SU-DHL-6 (cell line): ENCODE data around the gene RNF121.
A peak's percentile ranks its signal among the peaks of the same experiment; 100 is the strongest.

Experiments used
- H2AFZ ChIP-seq: fragments of 200-600 bp; sonication (generic); 2 replicates; pipeline ENCODE4 v1.6.1; 2014; ENCODE audit warnings: low read depth, mild to moderate bottlenecking, moderate library complexity, mixed read lengths, antibody characterized with exemption, low read length; ENCODE audit not compliant: severe bottlenecking
- H3F3A ChIP-seq: fragments of 200-600 bp; shearing (Covaris generic); 2 replicates; pipeline ENCODE4 v1.6.0; 2016; ENCODE audit warnings: antibody characterized with exemption, mild to moderate bottlenecking; ENCODE audit not compliant: insufficient read depth
- H3K27ac ChIP-seq: fragments of 200-600 bp; sonication (generic); 2 replicates; pipeline ENCODE4 v1.5.1; 2016; ENCODE audit warnings: low read depth, mild to moderate bottlenecking, low read length, moderate library complexity, mixed read lengths
- H3K27me3 ChIP-seq: fragments of 200-600 bp; sonication (generic), shearing (Covaris generic); 2 replicates; pipeline ENCODE4 v1.6.0; 2014; ENCODE audit warnings: mild to moderate bottlenecking, low read length
- H3K36me3 ChIP-seq: fragments of 200-600 bp; sonication (generic); 2 replicates; pipeline ENCODE4 v1.6.1; 2014; ENCODE audit warnings: mild to moderate bottlenecking, low read length, mixed read lengths
- H3K4me2 ChIP-seq: fragments of 300-600, 200-600 bp; shearing (Covaris generic), sonication (generic); 2 replicates; pipeline ENCODE4 v1.6.0; 2014; ENCODE audit warnings: low read length, low read depth, mild to moderate bottlenecking; ENCODE audit not compliant: poor library complexity, severe bottlenecking
- H3K4me3 ChIP-seq: fragments of 200-600 bp; sonication (generic); 2 replicates; pipeline ENCODE4 v1.5.1; 2014; ENCODE audit warnings: antibody characterized with exemption, low read length, mild to moderate bottlenecking, mixed read lengths; ENCODE audit not compliant: insufficient read depth, poor library complexity, severe bottlenecking
- H3K79me2 ChIP-seq: fragments of 200-600 bp; sonication (generic); 2 replicates; pipeline ENCODE4 v1.6.1; 2014; ENCODE audit warnings: mild to moderate bottlenecking, low read length, moderate library complexity; ENCODE audit not compliant: insufficient read depth
- H3K9ac ChIP-seq: fragments of 200-600 bp; sonication (generic); 2 replicates; pipeline ENCODE4 v1.7.0; 2014; ENCODE audit warnings: mild to moderate bottlenecking, low read length
- H3K9me2 ChIP-seq: fragments of 200-600 bp; sonication (generic); replicated peaks from 2 replicates; pipeline ENCODE4 v1.6.1; 2014; ENCODE audit warnings: low read length; ENCODE audit not compliant: insufficient read depth
- H3K9me3 ChIP-seq: fragments of 200-600 bp; sonication (generic); 2 replicates; pipeline ENCODE4 v1.6.1; 2014; ENCODE audit warnings: low read length, mixed read lengths; ENCODE audit not compliant: insufficient read depth
- H4K20me1 ChIP-seq: fragments of 200-600 bp; sonication (generic); 2 replicates; pipeline ENCODE4 v1.6.1; 2014; ENCODE audit warnings: low read depth, mild to moderate bottlenecking, antibody characterized with exemption, low read length, moderate library complexity, mixed read lengths
- EZH2phosphoT487 ChIP-seq: fragments of 200-600 bp; sonication (generic), shearing (Covaris generic); conservative IDR thresholded peaks from 2 replicates; pipeline ENCODE4 v1.6.1; 2018; ENCODE audit warnings: mild to moderate bottlenecking, antibody characterized with exemption, low read length, moderate library complexity, mixed read lengths
- TF ChIP-seq, protein P1 (sequence below): fragments of 200-600 bp; sonication (generic); IDR thresholded peaks from one replicate; pipeline ENCODE4 v1.5.1; 2017; ENCODE audit warnings: antibody characterized with exemption, mild to moderate bottlenecking, low read length, moderate library complexity; ENCODE audit not compliant: insufficient read depth, poor library complexity, severe bottlenecking

The RNF121 gene

DNA sequence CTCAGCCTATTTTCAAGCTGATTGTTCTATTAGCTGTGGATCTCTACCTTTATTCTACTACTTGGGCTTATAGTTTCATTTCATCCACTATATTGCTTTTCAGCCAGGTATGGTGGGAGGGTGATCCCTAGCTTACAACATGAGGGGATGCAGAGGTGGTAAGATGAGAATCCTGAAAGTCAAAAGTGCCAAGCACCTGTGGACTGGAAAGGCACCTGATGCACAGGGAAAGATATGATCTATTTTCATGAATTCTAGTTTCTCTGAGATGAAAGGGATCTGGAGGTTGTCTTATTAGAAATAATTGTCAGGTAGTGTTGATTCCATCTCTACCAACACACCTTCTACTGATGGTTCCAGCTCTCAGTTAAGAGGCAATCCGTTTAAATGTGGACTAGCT, 48.2 kb downstream of the RNF121 start:
- no peak overlapping the region for H2AFZ ChIP-seq
- no peaks in the 10 kb centered on the region for H3K9me3 ChIP-seq
- no peak overlapping the region for H3K4me3 ChIP-seq
- H3F3A ChIP-seq, result peaks cover 13% of the 10 kb centered on the region; the same call in 1 of the 2 replicates
- H3K79me2 ChIP-seq, result no peaks in the 10 kb centered on the region
- no peaks in the 10 kb centered on the region; the same call in 1 of the 2 replicates for H3K36me3 ChIP-seq
- no peak overlapping the region for H3K4me2 ChIP-seq
- no peaks in the 10 kb centered on the region for H4K20me1 ChIP-seq
- H3K27ac ChIP-seq, result no peak overlapping the region
- H3K27me3 ChIP-seq, result no peaks in the 10 kb centered on the region
- H3K9ac ChIP-seq, result no peak overlapping the region
- TF ChIP-seq, protein P1, sequence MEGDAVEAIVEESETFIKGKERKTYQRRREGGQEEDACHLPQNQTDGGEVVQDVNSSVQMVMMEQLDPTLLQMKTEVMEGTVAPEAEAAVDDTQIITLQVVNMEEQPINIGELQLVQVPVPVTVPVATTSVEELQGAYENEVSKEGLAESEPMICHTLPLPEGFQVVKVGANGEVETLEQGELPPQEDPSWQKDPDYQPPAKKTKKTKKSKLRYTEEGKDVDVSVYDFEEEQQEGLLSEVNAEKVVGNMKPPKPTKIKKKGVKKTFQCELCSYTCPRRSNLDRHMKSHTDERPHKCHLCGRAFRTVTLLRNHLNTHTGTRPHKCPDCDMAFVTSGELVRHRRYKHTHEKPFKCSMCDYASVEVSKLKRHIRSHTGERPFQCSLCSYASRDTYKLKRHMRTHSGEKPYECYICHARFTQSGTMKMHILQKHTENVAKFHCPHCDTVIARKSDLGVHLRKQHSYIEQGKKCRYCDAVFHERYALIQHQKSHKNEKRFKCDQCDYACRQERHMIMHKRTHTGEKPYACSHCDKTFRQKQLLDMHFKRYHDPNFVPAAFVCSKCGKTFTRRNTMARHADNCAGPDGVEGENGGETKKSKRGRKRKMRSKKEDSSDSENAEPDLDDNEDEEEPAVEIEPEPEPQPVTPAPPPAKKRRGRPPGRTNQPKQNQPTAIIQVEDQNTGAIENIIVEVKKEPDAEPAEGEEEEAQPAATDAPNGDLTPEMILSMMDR, result no peak
- H3K9me2 ChIP-seq, result no peaks in the 10 kb centered on the region

DNA sequence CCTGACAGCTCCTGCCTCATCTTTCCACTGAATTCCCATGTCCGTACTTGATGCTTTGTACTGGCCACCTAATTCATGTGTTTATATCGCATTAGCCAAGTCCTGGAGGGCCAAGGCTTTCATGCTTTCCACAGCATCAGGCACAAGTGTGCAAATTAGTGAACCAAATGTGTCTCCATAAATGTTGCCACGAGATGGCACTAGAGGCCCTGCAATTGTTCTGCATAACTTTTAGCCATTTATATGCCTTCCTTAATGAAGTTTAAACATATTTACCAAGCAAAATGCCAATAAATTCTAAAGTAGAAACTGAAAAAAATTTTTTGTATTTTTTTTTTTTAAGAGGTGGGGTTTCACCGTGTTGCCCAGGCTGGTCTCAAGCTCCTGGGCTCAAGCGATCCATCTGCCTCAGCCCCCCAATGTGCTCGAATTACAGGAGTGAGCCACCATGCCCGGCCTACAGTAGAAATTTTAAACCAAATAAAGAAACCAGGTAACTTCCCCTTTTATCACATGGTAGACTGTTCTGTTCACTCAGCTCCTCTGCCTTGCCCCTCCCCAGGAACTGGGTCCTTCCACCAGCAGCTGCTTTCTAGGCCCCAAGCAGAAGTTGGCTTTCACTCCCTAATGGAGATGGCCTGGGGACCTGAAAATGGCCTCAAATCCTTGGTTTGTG, 49.0 kb downstream of the RNF121 start:
- Histone ChIP-seq H3K36me3 (no peaks in the 10 kb centered on the region; the same call in 1 of the 2 replicates), H3K4me3 (no peak overlapping the region), H3K9me2 (no peaks in the 10 kb centered on the region), H2AFZ (no peak overlapping the region), H3F3A (peaks cover 13% of the 10 kb centered on the region; the same call in 1 of the 2 replicates), H3K9me3 (no peaks in the 10 kb centered on the region), H3K79me2 (no peaks in the 10 kb centered on the region), H3K27ac (peak overlapping the region; percentile 54), H4K20me1 (no peaks in the 10 kb centered on the region), H3K4me2 (peak overlapping the region; percentile 39), H3K9ac (peak overlapping the region; percentile 7; the same call in 1 of the 2 replicates), H3K27me3 (no peaks in the 10 kb centered on the region)
- TF ChIP-seq, protein P1, result peak; percentile 53
- TF ChIP-seq EZH2phosphoT487, result no peak

DNA sequence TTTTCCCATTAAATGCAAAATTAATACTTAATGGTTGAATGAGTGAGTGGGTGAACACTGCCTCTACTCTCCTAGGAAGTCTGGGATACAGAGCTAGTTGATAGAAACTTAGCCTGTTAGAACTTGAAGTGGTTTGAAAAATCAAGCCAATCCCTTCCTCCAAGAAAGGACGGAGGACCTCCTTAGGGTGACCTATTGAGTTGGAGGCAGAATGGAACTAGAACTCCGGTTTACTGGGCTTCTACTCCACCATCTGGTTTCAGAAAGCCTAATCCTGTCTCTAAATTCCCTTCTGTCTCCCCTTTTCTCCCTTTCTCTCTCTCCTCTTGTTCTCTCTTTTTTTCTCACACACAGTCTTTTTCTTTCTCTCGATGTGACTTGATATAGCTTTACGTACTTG, 50.2 kb downstream of the RNF121 start:
- no peak overlapping the region for H3K4me3 ChIP-seq
- no peaks in the 10 kb centered on the region; the same call in 1 of the 2 replicates for H3K36me3 ChIP-seq
- H3K79me2 ChIP-seq, result no peaks in the 10 kb centered on the region
- no peak overlapping the region for H3K4me2 ChIP-seq
- no peaks in the 10 kb centered on the region for H3K9me2 ChIP-seq
- no peak for TF ChIP-seq EZH2phosphoT487
- TF ChIP-seq, protein P1, result no peak
- no peak overlapping the region for H3K9ac ChIP-seq
- peaks cover 13% of the 10 kb centered on the region; the same call in 1 of the 2 replicates for H3F3A ChIP-seq
- no peaks in the 10 kb centered on the region for H3K9me3 ChIP-seq
- no peak overlapping the region for H3K27ac ChIP-seq
- H3K27me3 ChIP-seq, result no peaks in the 10 kb centered on the region
- H4K20me1 ChIP-seq, result no peaks in the 10 kb centered on the region
- no peak overlapping the region for H2AFZ ChIP-seq
